Tibial nerve (tissue), 4 donors: ENCODE data around the gene SPATS2L. TPM values are rescaled to one million over a fixed set of nuclear protein-coding genes. Genes with fewer than 3 reads are reported as not detected.

ENCODE experiments used
- DNase-seq, 2 donors: peaks; one replicate each; pipeline ENCODE4 v3.0.0-alpha.2; 2019; ENCODE audit warnings: low spot score in 2 of 2
- H3K27ac ChIP-seq, 4 donors: fragments of 200-600 bp; sonication (generic) in 3 of 4; one replicate each; pipeline ENCODE4 v1.5.1; 2017 to 2019; ENCODE audit warnings: mild to moderate bottlenecking in 1 of 4
- H3K27me3 ChIP-seq, 2 donors: fragments of 200-600 bp; sonication (generic) in 1 of 2; one replicate each; pipeline versions ENCODE4 v1.5.1 to v1.6.0; 2017 to 2019
- H3K36me3 ChIP-seq, 3 donors: fragments of 200-600 bp; sonication (generic); one replicate each; pipeline ENCODE4 v1.5.1; 2018 to 2019
- H3K4me1 ChIP-seq, 4 donors: fragments of 200-600 bp; sonication (generic) in 3 of 4; one replicate each; pipeline ENCODE4 v1.5.1; 2017 to 2019
- H3K4me3 ChIP-seq, 4 donors: fragments of 200-600 bp; sonication (generic) in 3 of 4; one replicate each; pipeline ENCODE4 v1.5.1; 2017 to 2019; ENCODE audit warnings: mild to moderate bottlenecking in 1 of 4, moderate library complexity in 1 of 4
- H3K9me3 ChIP-seq, 4 donors: fragments of 200-600 bp; sonication (generic) in 3 of 4; one replicate each; pipeline ENCODE4 v1.5.1; 2017 to 2019
- EP300 ChIP-seq, 2 donors: sonication (generic); formaldehyde crosslinking; IDR thresholded peaks; one replicate each; pipeline ENCODE4 v1.6.1; 2017; ENCODE audit warnings: antibody characterized with exemption in 2 of 2, mild to moderate bottlenecking in 1 of 2
- POLR2A ChIP-seq, 2 donors: fragments of 450-650 bp; IDR thresholded peaks; one replicate each; pipeline ENCODE4 v1.6.1; 2017; ENCODE audit warnings: antibody characterized with exemption in 2 of 2, mild to moderate bottlenecking in 2 of 2, moderate library complexity in 2 of 2
- WGBS, 2 donors: methylation state at CpG; one replicate each; pipeline ENCODE4 v1.1.5; 2018; 5-methylcytosine and 5-hydroxymethylcytosine counted together
- total RNA-seq, 4 donors: library from RNA; depleted of rRNA; stranded (reverse); fragments of >200 nt; gene quantifications; one replicate each; pipeline ENCODE4 v1.1.0, GENCODE V29; 2016
- TF ChIP-seq, protein P1 (sequence below), 5 experiments: fragments of 200-600 bp in 3 of 5; fragments of 450-650 bp in 2 of 5; sonication (generic) in 3 of 5; IDR thresholded peaks; one replicate each; pipeline ENCODE4 v1.5.1; 2016 to 2019; ENCODE audit warnings: antibody characterized with exemption in 5 of 5, mild to moderate bottlenecking in 3 of 5, moderate library complexity in 2 of 5

SPATS2L gene
- total RNA-seq, 4 donors from 2014 or later: 50.9 to 74.1 (median 57.2) TPM

DNA sequence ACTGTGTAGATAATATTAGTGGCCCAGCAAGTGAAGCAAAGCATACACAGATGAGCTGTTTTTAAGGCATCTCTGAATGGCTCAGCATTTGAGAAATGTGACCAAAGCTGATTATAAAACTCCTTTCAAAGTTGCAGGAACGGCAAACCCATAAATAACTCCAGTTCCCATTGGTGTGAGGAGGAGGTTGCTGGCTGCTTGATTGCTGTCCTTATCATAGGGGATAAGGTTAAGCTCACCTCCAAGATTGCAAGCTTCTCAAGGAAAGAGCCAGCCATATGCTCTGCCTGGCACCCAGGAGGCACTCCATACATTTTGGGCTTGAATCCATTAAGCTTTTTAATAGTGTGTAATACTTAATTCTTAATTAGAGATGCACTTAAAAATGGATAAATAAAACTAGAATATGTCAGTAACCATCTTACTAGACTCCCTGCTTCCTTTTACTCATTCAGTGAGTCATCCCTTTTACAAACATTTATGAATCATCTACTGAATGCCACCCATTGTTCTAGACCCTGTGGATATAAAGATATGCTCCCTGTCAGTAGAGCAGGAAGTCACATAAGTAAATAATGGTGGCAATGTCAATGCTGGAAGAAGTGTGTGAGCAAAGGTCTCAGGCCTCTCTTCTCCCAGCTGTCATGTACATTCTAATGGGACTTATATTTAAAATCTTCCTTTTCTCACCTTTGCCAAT, 99.3 kb downstream of the SPATS2L start:
- H3K27me3 ChIP-seq: no peaks in the 10 kb centered on the region
- WGBS, 2 donors: 0 to 23% methylated on average over 1 of the region's 1 CpG
- H3K36me3 ChIP-seq: peaks cover 0 to 10% (median 0%) of the 10 kb centered on the region in 3 donors
- H3K4me3 ChIP-seq: no peak overlapping the region
- H3K4me1 ChIP-seq: peaks cover 0 to 39% (median 19%) of the 10 kb centered on the region in 4 donors
- DNase-seq: no peak
- no peaks in the 10 kb centered on the region for H3K9me3 ChIP-seq
- TF ChIP-seq POLR2A (IDR thresholded peaks at IDR 0.05): no peak
- no peak for TF ChIP-seq EP300 (IDR thresholded peaks at IDR 0.05)
- TF ChIP-seq, protein P1, sequence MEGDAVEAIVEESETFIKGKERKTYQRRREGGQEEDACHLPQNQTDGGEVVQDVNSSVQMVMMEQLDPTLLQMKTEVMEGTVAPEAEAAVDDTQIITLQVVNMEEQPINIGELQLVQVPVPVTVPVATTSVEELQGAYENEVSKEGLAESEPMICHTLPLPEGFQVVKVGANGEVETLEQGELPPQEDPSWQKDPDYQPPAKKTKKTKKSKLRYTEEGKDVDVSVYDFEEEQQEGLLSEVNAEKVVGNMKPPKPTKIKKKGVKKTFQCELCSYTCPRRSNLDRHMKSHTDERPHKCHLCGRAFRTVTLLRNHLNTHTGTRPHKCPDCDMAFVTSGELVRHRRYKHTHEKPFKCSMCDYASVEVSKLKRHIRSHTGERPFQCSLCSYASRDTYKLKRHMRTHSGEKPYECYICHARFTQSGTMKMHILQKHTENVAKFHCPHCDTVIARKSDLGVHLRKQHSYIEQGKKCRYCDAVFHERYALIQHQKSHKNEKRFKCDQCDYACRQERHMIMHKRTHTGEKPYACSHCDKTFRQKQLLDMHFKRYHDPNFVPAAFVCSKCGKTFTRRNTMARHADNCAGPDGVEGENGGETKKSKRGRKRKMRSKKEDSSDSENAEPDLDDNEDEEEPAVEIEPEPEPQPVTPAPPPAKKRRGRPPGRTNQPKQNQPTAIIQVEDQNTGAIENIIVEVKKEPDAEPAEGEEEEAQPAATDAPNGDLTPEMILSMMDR (IDR thresholded peaks at IDR 0.05): no peak
- peak overlapping the region in 2 of 4 donors; percentile 13 to 72 for H3K27ac ChIP-seq

DNA sequence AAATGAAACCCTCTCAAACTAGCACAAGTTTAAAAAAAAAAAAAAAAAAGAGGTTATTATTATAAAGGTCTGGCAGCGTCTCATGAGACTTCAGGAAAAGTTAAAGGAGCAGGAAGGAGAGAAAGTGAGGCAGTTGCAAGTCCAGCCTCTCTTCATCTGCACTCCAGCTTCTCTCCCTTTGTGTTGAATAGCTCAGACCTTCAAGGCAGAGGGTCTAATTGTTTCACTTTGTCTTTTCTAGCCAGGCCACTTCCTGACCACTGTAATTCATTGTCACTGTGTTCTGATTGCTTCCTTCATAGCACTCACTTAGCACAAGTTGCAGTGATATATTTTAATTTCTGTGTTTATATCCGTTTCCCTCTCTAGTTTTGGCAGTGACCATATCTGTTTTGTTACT, 99.9 kb downstream of the SPATS2L start:
- WGBS, 2 donors: 25 to 37% methylated on average over 2 of the region's 2 CpGs
- H3K27me3 ChIP-seq: no peaks in the 10 kb centered on the region
- peaks cover 0 to 39% (median 19%) of the 10 kb centered on the region in 4 donors for H3K4me1 ChIP-seq
- no peak for DNase-seq
- H3K36me3 ChIP-seq: peaks cover 0 to 5% (median 0%) of the 10 kb centered on the region in 3 donors
- TF ChIP-seq, protein P1 (IDR thresholded peaks at IDR 0.05): no peak
- TF ChIP-seq EP300 (IDR thresholded peaks at IDR 0.05) (no peak), POLR2A (IDR thresholded peaks at IDR 0.05) (no peak)
- H3K4me3 ChIP-seq: no peak overlapping the region
- H3K27ac ChIP-seq: peak overlapping the region in 2 of 4 donors; percentile 13 to 66
- H3K9me3 ChIP-seq: no peaks in the 10 kb centered on the region

DNA sequence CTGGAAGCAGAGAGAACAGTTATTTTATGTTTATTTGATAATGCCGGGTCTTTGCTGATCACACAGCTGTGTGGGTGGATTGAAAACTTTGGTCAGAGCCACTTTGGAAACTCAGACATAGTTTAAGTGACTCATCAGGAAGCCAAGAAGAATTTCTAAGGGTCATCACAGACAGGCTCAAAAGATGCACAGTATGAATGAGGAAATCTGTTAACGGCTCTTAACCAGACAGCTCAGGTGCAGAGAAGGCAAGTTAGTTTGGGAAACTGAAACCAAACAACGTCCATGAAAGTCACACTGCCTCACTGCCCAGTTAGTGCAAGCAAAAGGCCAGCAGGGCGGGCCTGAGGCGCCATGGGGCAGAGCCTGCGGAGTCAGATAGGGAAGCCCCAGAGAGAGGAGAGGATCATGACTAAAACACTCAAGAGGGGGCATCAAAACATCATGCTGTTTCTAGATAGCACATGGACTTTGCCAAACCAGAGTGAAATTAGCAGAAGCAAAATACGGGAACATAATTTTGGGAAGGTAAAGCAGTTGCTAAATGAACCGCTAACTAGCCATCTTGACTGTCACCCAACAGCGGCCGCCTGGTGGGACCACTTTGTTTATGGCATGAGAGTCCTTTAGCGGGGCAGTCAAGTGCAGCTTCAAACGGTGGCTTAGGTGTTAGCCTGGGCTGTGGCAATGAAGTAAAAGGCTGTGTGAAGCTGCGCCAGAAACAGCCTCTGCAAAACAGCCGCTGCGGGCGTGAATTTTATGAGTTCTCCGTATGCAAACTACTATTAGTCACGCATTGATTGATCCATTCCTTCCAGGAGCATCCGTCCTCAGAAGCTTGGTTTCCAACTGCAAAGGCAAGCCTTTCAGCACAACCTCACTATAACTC, 102.2 kb downstream of the SPATS2L start:
- no peak for DNase-seq
- TF ChIP-seq, protein P1 (IDR thresholded peaks at IDR 0.05): no peak
- Histone ChIP-seq H3K36me3 (peaks cover 0 to 8% (median 0%) of the 10 kb centered on the region in 3 donors), H3K4me3 (no peak overlapping the region), H3K27ac (no peak overlapping the region), H3K4me1 (peaks cover 0 to 39% (median 19%) of the 10 kb centered on the region in 4 donors), H3K9me3 (no peaks in the 10 kb centered on the region), H3K27me3 (no peaks in the 10 kb centered on the region)
- 79 to 80% methylated on average over 19 of the region's 19 CpGs for WGBS, 2 donors

DNA sequence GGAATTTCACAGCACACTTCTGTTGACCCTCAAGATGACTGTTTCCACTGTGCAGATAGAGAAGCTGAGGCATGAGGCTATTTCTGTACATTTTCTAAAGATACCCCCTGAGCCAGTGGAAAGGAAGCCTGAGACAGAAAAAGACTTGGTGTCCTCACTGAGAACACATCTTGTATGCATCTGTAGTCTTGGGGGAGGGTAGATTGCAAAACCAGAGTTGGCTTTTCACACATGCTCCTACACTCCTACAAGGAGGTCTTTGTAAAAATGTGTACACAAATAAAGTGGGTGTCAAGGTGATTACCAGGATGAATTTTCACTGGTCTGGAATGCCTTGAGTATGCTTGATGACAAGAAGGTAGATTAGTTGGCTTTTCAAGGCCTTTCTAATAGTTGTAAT, 105.3 kb downstream of the SPATS2L start:
- no peak overlapping the region for H3K27ac ChIP-seq
- H3K9me3 ChIP-seq: no peaks in the 10 kb centered on the region
- no peak for DNase-seq
- TF ChIP-seq POLR2A (IDR thresholded peaks at IDR 0.05) (no peak), EP300 (IDR thresholded peaks at IDR 0.05) (no peak)
- TF ChIP-seq, protein P1 (IDR thresholded peaks at IDR 0.05): no peak
- no peaks in the 10 kb centered on the region for H3K27me3 ChIP-seq
- no peak overlapping the region for H3K4me3 ChIP-seq
- peaks cover 0 to 11% (median 0%) of the 10 kb centered on the region in 3 donors for H3K36me3 ChIP-seq
- H3K4me1 ChIP-seq: peaks cover 0 to 15% (median under 1%) of the 10 kb centered on the region in 4 donors

DNA sequence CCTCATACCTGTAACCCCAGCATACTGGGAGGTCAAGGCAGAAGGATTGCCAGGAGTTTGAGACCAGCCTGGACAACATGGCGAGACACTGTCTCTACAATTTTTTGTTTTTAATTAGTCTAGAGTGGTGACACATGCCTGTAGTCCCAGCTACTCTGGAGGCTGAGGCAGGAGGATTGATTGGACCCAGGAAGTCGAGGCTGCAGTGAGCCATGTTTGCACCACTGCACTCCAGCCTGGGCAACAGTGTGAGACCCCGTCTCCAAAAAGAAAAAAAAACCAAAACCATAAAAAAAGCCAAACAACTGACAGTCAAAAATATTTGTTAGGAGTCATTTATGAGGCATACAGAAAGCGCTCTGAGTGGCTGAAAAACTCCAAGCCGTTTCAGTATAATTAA, 107.9 kb downstream of the SPATS2L start:
- no peaks in the 10 kb centered on the region for H3K4me1 ChIP-seq
- TF ChIP-seq POLR2A (IDR thresholded peaks at IDR 0.05) (no peak), EP300 (IDR thresholded peaks at IDR 0.05) (no peak)
- TF ChIP-seq, protein P1 (IDR thresholded peaks at IDR 0.05): no peak
- no peak overlapping the region for H3K27ac ChIP-seq
- WGBS, 2 donors: 90 to 99% methylated on average over 5 of the region's 5 CpGs
- H3K36me3 ChIP-seq: peaks cover 0 to 28% (median 0%) of the 10 kb centered on the region in 3 donors
- DNase-seq: no peak
- H3K9me3 ChIP-seq: no peaks in the 10 kb centered on the region
- no peak overlapping the region for H3K4me3 ChIP-seq
- no peaks in the 10 kb centered on the region for H3K27me3 ChIP-seq
